ENCODE data around the gene AK5. TPM values are rescaled to one million over a fixed set of nuclear protein-coding genes. Genes with fewer than 3 reads are reported as not detected.
A peak's percentile ranks its signal among the peaks of the same experiment; 100 is the strongest.

The AK5 gene
- total RNA-seq, 2 donors from 2014 or later: 2.2 to 2.8 TPM

DNA sequence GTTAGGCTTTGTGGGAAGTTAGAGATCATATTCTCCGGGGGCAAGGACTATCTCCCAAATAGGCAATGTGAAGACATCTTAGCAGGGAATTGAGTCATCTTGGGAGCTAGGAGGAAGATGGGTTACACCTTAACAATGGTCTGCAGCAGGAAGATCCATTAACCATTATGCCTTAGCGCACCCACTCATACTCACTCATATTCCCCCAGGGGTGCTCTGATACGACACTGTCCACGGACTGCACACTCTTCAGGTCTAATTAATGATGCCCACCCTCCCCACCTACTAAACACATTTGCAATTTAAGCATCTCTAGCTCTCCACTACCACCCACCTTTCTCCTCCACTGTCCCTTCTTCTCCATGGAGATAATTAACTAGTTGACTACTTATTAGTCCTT, 857 bp upstream of the AK5 start:
- Histone ChIP-seq H3K27me3 (peaks cover 0 to 3% of the 10 kb centered on the region in 2 donors), H3K4me1 (peaks cover 0 to 14% of the 10 kb centered on the region in 2 donors), H3K27ac (no peak overlapping the region)

DNA sequence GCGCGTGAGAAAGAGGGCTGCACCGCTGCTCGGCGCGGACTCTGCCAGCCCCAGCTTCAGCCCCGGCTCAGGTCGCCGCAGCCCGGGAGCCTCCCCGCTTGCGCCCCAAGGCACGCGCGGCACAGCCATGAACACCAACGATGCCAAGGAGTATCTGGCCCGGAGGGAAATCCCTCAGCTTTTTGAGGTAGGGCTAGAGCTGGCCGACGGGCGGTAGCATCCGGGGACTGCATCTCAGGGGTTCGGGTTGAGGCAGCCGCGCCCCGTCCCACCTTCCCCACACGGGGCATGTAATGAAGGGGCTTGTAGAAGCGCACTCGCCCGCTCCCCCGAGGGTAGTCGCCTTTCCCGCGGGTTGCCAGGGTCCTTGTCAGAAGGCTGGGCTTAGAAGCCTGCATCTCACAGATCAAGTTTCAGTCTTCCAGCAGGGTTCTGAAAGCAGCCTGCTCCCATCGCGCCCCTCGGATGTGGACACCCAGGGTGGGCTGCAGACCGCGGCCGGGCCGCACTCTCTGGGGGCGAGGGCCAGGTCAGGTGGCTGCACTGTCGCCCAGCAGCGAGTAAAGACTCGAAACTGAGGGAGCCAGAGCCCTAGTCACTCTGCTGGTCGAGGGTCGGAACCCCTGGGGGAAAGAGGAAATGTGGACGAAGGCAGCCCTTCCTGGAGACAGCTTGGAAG, 507 bp downstream of the AK5 start:
- DNase-seq (ENCODE audit: low spot score): no peak
- peaks cover 0 to 3% of the 10 kb centered on the region in 2 donors for H3K27me3 ChIP-seq
- no peak overlapping the region for H3K27ac ChIP-seq

More for the DNA sequence above, 857 bp upstream of the AK5 start:
- Histone ChIP-seq H3K9me3 (no peaks in the 10 kb centered on the region), H3K4me3 (no peak overlapping the region), H3K36me3 (no peaks in the 10 kb centered on the region)
- no peak for DNase-seq (ENCODE audit: low spot score)
- TF ChIP-seq, protein P1, sequence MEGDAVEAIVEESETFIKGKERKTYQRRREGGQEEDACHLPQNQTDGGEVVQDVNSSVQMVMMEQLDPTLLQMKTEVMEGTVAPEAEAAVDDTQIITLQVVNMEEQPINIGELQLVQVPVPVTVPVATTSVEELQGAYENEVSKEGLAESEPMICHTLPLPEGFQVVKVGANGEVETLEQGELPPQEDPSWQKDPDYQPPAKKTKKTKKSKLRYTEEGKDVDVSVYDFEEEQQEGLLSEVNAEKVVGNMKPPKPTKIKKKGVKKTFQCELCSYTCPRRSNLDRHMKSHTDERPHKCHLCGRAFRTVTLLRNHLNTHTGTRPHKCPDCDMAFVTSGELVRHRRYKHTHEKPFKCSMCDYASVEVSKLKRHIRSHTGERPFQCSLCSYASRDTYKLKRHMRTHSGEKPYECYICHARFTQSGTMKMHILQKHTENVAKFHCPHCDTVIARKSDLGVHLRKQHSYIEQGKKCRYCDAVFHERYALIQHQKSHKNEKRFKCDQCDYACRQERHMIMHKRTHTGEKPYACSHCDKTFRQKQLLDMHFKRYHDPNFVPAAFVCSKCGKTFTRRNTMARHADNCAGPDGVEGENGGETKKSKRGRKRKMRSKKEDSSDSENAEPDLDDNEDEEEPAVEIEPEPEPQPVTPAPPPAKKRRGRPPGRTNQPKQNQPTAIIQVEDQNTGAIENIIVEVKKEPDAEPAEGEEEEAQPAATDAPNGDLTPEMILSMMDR (IDR thresholded peaks at IDR 0.05): no peak

DNA sequence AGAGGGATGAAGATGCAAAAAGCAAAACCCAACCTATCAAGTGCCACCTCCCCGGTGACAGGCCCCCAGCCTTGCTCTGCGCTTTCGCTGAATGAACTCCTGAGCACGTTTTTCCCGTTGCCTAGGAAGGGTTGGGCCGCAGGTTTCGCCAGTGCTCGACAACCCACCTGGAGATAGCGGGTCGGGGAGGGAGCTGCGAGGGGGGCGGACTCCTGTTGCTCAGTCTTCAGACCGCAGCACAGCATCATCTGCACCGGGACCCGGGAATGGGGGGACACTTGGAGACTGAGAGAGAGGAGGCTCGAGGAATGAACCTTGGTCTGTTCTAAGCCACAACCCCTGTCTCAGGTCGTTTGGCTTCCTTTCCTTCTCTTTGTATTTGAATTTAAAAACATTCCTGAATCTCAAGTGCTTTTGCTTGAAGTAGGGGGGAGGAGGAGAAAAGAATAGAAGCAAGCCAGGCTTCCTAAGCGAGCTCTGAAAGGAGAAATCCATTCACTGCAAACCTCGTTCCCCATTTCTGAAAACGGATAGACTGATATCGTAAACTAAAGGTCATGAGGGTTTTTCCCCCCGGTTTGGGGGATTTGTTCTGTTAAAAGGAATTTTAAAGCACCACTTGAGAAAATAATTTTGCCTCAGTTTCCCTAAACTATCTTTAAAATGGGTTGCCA, 1.2 kb downstream of the AK5 start:
- peak overlapping the region; percentile 35 to 57 for H3K4me3 ChIP-seq
- H3K27me3 ChIP-seq: peaks cover 0 to 3% of the 10 kb centered on the region in 2 donors
- no peaks in the 10 kb centered on the region for H3K36me3 ChIP-seq
- no peaks in the 10 kb centered on the region for H3K9me3 ChIP-seq
- TF ChIP-seq, protein P1 (IDR thresholded peaks at IDR 0.05): no peak
- no peak overlapping the region for H3K27ac ChIP-seq
- DNase-seq (ENCODE audit: low spot score): no peak
- peaks cover 0 to 14% of the 10 kb centered on the region in 2 donors for H3K4me1 ChIP-seq

More for the DNA sequence above, 507 bp downstream of the AK5 start:
- no peaks in the 10 kb centered on the region for H3K36me3 ChIP-seq
- peak overlapping the region; percentile 35 to 57 for H3K4me3 ChIP-seq
- no peaks in the 10 kb centered on the region for H3K9me3 ChIP-seq
- TF ChIP-seq, protein P1 (IDR thresholded peaks at IDR 0.05): no peak
- peaks cover 0 to 14% of the 10 kb centered on the region in 2 donors for H3K4me1 ChIP-seq

DNA sequence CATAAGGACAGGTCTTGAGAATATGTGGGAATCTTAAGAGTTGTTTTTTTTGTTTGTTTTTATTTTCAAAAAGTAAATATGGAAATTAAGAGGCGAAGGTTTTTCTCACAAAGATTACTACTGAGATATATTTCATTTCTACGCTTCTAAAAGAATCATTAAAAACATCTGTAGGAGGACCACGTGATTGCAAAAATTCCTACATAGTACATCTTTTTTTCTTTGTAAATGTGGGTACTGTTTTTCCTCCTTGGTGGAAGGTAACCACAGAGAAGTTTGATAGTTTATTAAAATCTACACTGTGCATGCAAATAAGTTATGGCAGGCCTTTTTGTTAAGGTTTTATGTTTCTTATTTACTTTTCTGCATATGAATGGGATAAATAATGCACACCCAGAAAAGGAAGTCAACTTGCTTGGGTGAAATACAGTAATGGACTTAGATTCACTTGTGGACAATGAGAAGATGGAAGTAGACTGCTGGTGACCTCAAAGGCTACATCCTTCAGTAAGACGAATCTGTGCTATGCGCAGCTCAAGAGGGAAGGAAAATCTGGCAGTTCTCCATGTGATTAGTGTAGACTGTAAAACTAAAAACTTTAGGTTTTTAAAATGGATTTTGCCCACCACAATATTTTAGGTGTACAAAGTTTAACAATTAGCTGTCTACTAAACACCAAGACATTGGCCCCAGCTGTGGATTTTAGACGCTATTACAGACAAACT, 2.0 kb downstream of the AK5 start:
- Histone ChIP-seq H3K27ac (no peak overlapping the region), H3K36me3 (no peaks in the 10 kb centered on the region), H3K9me3 (no peaks in the 10 kb centered on the region), H3K4me3 (no peak overlapping the region), H3K4me1 (peaks cover 0 to 14% of the 10 kb centered on the region in 2 donors), H3K27me3 (peaks cover 0 to 3% of the 10 kb centered on the region in 2 donors)
- no peak for DNase-seq (ENCODE audit: low spot score)
- TF ChIP-seq, protein P1 (IDR thresholded peaks at IDR 0.05): no peak

DNA sequence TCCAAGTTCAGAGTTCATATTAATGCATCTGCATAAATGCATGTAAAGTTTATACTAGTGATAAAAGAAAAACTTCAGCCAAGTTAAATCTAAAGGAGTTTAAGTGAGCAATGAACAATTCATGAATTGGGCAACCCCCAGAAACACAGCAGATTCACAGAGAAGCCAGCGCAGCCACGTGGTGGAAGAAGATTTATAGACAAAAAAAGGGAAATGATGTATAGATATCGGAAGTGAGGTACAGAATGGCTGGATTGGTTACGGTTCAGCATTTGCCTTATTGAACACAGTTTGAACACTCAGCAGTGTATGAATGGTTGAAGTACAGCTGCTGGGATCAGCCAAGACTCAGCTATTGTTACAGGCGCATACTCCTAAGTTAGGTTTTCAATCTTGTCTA, 5.7 kb downstream of the AK5 start:
- Histone ChIP-seq H3K4me1 (peaks cover 0 to 7% of the 10 kb centered on the region in 2 donors), H3K4me3 (no peak overlapping the region), H3K27me3 (peaks cover 0 to 3% of the 10 kb centered on the region in 2 donors), H3K9me3 (no peaks in the 10 kb centered on the region), H3K27ac (no peak overlapping the region), H3K36me3 (no peaks in the 10 kb centered on the region)
- DNase-seq (ENCODE audit: low spot score): no peak
- TF ChIP-seq, protein P1 (IDR thresholded peaks at IDR 0.05): no peak

Data from right atrium auricular region (tissue), 2 donors.